DMS153 treated with DMSO at 0.1 percent for 48 hours (cell line): ENCODE data around the gene ZNF839.
"Not testable (repeated sequence)": the region's sequence is repeated elsewhere in the genome, so short reads cannot be mapped to it uniquely, and the experiment has no call there.

Experiments
- DNase-seq: peaks from one replicate; lab custom pipeline; 2025; ENCODE audit not compliant: unreplicated experiment; lab: John Stamatoyannopoulos, UW

Gene ZNF839

GRCh38 chr14:102319351-102320032, at the start of gene ZNF839:
Gene ZNF839 (plus strand): TSS chr14:102319746. CDS start chr14:102319766, 20 bp downstream.
- peak; percentile 32 for DNase-seq

GRCh38 chr14:102272392-102272791, 47.2 kb upstream of the ZNF839 start:
- no peak for DNase-seq

GRCh38 chr14:102275866-102276265, 43.7 kb upstream of the ZNF839 start:
- DNase-seq = no peak

GRCh38 chr14:102277874-102278630, 41.5 kb upstream of the ZNF839 start:
- no peak for DNase-seq

GRCh38 chr14:102278631-102278935, 41.0 kb upstream of the ZNF839 start:
- DNase-seq = no peak

- no peak for DNase-seq
Measured at GRCh38 chr14:102279282-102279681, 40.3 kb upstream of the ZNF839 start.

- DNase-seq = no peak
Measured at GRCh38 chr14:102279688-102280348, 39.7 kb upstream of the ZNF839 start.

- DNase-seq = no peak
Measured at GRCh38 chr14:102280376-102280962, 39.1 kb upstream of the ZNF839 start.

GRCh38 chr14:102282751-102283465, 36.6 kb upstream of the ZNF839 start:
- DNase-seq = no peak

- no peak for DNase-seq
Measured at GRCh38 chr14:102283631-102284129, 35.9 kb upstream of the ZNF839 start.

- no peak for DNase-seq
Measured at GRCh38 chr14:102285106-102285505, 34.4 kb upstream of the ZNF839 start.

- no peak for DNase-seq
Measured at GRCh38 chr14:102288139-102288538, 31.4 kb upstream of the ZNF839 start.

GRCh38 chr14:102292441-102292840, 27.1 kb upstream of the ZNF839 start:
- no peak for DNase-seq

- DNase-seq = no peak
Measured at GRCh38 chr14:102293781-102294180, 25.8 kb upstream of the ZNF839 start.

- no peak for DNase-seq
Measured at GRCh38 chr14:102295270-102295669, 24.3 kb upstream of the ZNF839 start.

- DNase-seq = no peak
Measured at GRCh38 chr14:102297436-102298170, 21.9 kb upstream of the ZNF839 start.

- DNase-seq = not testable (repeated sequence)
Measured at GRCh38 chr14:102298303-102299070, 21.1 kb upstream of the ZNF839 start.

- DNase-seq = no peak
Measured at GRCh38 chr14:102303664-102304063, 15.9 kb upstream of the ZNF839 start.
